Activated CD4-positive, alpha-beta memory T cell treated with anti-CD3 and anti-CD28 coated beads, Interleukin-2, amount 10 ng/mL, durations not matched to agents 7 days and 5 days (primary cell): ENCODE data around the gene RNPS1. TPM values are rescaled to one million over a fixed set of nuclear protein-coding genes. Genes with fewer than 3 reads are reported as not detected.
"Not testable (repeated sequence)": the region's sequence is repeated elsewhere in the genome, so short reads cannot be mapped to it uniquely, and the experiment has no call there.

ENCODE experiments used
- CTCF ChIA-PET: fragments of 350-600 bp; sonication (Branson Sonifier 250); formaldehyde crosslinking; loops from one replicate; lab custom pipeline; 2021; ENCODE audit warnings: antibody characterized with exemption, inconsistent platforms; lab: Charles Lee
- POLR2A ChIA-PET: fragments of 350-600 bp; sonication (Branson Sonifier 250); formaldehyde crosslinking; loops from one replicate; lab custom pipeline; 2021; ENCODE audit warnings: antibody characterized with exemption; lab: Charles Lee
- DNase-seq: peaks from one replicate; pipeline ENCODE4 v3.0.0-alpha.2; 2020
- H3K27ac Mint-ChIP-seq: one replicate; pipeline ENCODE4 v1.8.0; 2021; ENCODE audit warnings: mild to moderate bottlenecking, mixed read lengths
- H3K27me3 Mint-ChIP-seq: one replicate; pipeline ENCODE4 v1.8.0; 2021; ENCODE audit warnings: mixed read lengths
- H3K36me3 Mint-ChIP-seq: one replicate; pipeline ENCODE4 v1.8.0; 2021; ENCODE audit warnings: low read depth, mixed read lengths
- H3K4me1 Mint-ChIP-seq: one replicate; pipeline ENCODE4 v1.8.0; 2021; ENCODE audit warnings: mixed read lengths
- H3K4me3 Mint-ChIP-seq: one replicate; pipeline ENCODE4 v1.8.0; 2021; ENCODE audit warnings: mild to moderate bottlenecking, mixed read lengths
- H3K9me3 Mint-ChIP-seq: one replicate; pipeline ENCODE4 v1.8.0; 2021; ENCODE audit warnings: mixed read lengths
- total RNA-seq, 2 experiments: library from RNA; stranded (reverse); gene quantifications; one replicate each; pipeline ENCODE4 v1.2.3, GENCODE V29; 2021

RNPS1 gene
- total RNA-seq, 2 experiments from 2014 or later = 218 to 222 TPM

GRCh38 chr16:2260250-2260649 is 7.7 kb downstream of the RNPS1 start:
- H3K9me3 Mint-ChIP-seq = no peaks in the 10 kb centered on the region
- H3K27me3 Mint-ChIP-seq = no peaks in the 10 kb centered on the region
- POLR2A ChIA-PET = interaction anchor here (1.9 kb wide), 1 partner anchor 9 kb away, joined by 9 read pairs; the partner anchor contains the start of gene ECI1
- H3K4me3 Mint-ChIP-seq = no peak overlapping the region
- DNase-seq = no peak
- no peak overlapping the region for H3K27ac Mint-ChIP-seq
- CTCF ChIA-PET = no interaction called here
- peaks cover 12% of the 10 kb centered on the region for H3K4me1 Mint-ChIP-seq
- peaks cover 76% of the 10 kb centered on the region for H3K36me3 Mint-ChIP-seq

DNA sequence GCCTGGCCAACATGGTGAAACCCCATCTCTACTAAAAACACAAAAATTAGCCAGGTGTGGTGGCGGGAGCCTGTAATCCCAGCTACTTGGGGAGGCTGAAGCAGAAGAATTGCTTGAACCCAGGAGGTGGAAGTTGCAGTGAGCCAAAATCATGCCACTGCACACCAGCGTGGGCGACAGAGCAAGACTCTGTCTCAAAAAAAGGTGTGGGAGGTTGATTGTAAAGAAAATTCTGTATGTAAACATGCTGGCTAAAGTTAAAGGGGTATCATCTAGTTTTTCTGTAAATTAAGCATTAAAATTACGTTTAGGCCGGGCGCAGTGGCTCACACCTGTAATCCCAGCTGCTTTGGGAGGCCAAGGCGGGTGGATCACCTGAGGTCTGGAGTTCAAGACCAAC is 9.4 kb downstream of the RNPS1 start:
- H3K9me3 Mint-ChIP-seq, POLR2A ChIA-PET, H3K27me3 Mint-ChIP-seq, H3K4me1 Mint-ChIP-seq, H3K27ac Mint-ChIP-seq, H3K4me3 Mint-ChIP-seq, DNase-seq, CTCF ChIA-PET: not testable (repeated sequence)
- H3K36me3 Mint-ChIP-seq = peaks cover 70% of the 10 kb centered on the region

GRCh38 chr16:2257726-2258125 is 10.2 kb downstream of the RNPS1 start:
- H3K9me3 Mint-ChIP-seq = no peaks in the 10 kb centered on the region
- H3K27ac Mint-ChIP-seq = no peak overlapping the region
- DNase-seq = no peak
- ChIA-PET POLR2A (no interaction called here), CTCF (interaction anchor here (0.6 kb wide), 1 partner anchor 662 kb away, joined by 3 read pairs; no protein-coding TSS in a partner anchor)
- no peaks in the 10 kb centered on the region for H3K27me3 Mint-ChIP-seq
- H3K36me3 Mint-ChIP-seq = peaks cover 72% of the 10 kb centered on the region
- H3K4me3 Mint-ChIP-seq = no peak overlapping the region
- peaks cover 6% of the 10 kb centered on the region for H3K4me1 Mint-ChIP-seq

GRCh38 chr16:2256531-2257140 is 11.3 kb downstream of the RNPS1 start:
- Mint-ChIP-seq H3K27me3 (no peaks in the 10 kb centered on the region), H3K9me3 (no peaks in the 10 kb centered on the region), H3K27ac (no peak overlapping the region), H3K4me1 (peaks cover 10% of the 10 kb centered on the region), H3K36me3 (peaks cover 64% of the 10 kb centered on the region), H3K4me3 (no peak overlapping the region)
- ChIA-PET CTCF (interaction anchor here (0.8 kb wide), 1 partner anchor 105 kb away, joined by 3 read pairs; no protein-coding TSS in a partner anchor), POLR2A (interaction anchor here (1.0 to 1.7 kb wide), 2 partner anchors 13 to 42 kb away, joined by 6 read pairs; partner anchors contain the start of gene PGP)
- DNase-seq = no peak

DNA sequence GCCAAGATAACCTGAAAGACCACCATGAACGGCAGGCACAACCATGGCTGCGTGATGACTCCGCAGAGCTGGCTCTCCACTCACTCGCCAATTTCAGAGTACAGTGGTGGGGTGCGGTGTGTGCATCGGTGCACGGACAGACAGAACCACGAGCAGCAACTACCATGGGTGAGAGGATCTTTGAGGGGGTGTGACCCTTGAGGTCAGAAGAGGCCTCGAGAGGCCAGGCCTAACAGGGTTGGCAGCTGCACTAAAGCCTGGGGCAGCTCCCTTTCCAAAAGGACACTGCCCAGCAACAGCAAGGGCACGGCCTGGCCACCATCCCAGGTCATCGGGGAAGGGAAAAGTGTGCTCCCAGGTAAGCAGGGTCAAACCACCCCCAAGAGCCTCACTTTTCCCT is 14.6 kb downstream of the RNPS1 start:
- H3K36me3 Mint-ChIP-seq = peaks cover 46% of the 10 kb centered on the region
- no peak overlapping the region for H3K4me3 Mint-ChIP-seq
- peaks cover 21% of the 10 kb centered on the region for H3K4me1 Mint-ChIP-seq
- H3K27ac Mint-ChIP-seq = no peak overlapping the region
- CTCF ChIA-PET = interaction anchor here (2.7 kb wide), 1 partner anchor 58 kb away, joined by 15 read pairs; no protein-coding TSS in a partner anchor
- DNase-seq = no peak
- POLR2A ChIA-PET = interaction anchor here (0.7 to 5.4 kb wide), 6 partner anchors 11 to 660 kb away, joined by 3 to 43 read pairs (median 10); partner anchors contain the start of genes RNPS1 and TRAF7
- no peaks in the 10 kb centered on the region for H3K9me3 Mint-ChIP-seq
- no peaks in the 10 kb centered on the region for H3K27me3 Mint-ChIP-seq

DNA sequence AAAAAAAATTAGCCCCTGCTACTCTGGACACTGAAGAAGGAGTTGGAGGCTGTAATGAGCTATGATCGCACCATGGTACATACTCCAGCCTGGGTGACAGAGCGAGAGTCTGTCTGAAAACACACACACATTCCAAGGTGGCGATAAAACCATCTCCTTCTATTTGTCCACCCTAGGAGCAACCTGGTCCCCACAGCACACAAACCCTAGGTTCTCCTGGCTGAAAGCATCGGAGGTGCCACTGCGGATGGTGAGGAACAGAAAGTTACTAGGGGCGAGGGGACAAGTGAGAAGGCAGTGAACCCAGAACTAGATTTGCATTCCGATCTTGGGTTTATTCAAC is 15.1 kb downstream of the RNPS1 start:
- CTCF ChIA-PET = interaction anchor here (0.9 to 2.7 kb wide), 2 partner anchors 16 to 58 kb away, joined by 3 to 15 read pairs; partner anchors contain the start of gene RNPS1
- Mint-ChIP-seq H3K9me3 (no peaks in the 10 kb centered on the region), H3K4me1 (peaks cover 21% of the 10 kb centered on the region), H3K27me3 (no peaks in the 10 kb centered on the region), H3K4me3 (no peak overlapping the region), H3K27ac (peak overlapping the region; percentile 40), H3K36me3 (peaks cover 41% of the 10 kb centered on the region)
- DNase-seq = no peak
- POLR2A ChIA-PET = interaction anchor here (0.6 to 5.4 kb wide), 9 partner anchors 12 to 660 kb away, joined by 3 to 43 read pairs (median 6); partner anchors contain the start of genes AMDHD2, DNASE1L2, NUBP2 and RNPS1

DNA sequence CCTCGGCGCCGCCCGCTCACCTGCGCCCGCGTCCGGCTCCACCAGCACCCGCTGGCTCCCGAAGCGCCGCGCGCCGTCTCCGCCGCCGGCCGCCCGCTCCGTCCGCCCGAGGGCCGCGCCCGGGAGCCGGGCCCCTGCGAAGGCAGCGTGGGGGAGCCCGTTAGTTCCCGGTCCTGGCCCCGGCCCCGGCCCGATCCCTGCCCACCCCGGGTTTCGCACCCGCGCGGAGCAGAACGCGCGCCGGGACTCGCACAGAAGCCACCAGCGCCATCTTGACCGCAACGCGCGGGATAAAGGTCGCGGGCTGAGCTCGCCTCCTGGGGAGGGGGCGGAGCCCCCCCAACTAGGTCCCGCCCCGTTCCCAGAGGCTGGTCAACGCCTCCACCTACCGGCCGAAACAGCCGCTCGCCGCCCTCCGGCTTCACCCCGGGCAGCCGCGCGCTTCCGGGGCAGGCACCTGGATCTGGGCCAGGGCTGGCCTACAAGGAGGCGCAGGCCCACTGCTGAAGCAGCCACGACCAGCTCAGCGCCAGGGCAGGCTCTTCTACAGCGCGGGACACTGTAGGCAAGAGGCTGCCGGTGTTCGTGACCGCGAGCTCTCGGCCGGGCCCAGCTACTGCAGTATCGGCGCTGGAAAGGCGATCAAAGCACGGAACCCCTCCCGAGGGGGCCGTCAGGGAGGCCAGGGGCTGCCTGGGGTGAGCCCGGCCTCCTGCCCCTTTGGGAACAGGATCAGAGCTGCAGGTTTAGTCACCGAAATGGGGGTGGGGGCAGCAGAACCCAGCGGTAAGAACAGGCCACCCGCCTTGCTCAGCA is 16.4 kb downstream of the RNPS1 start, which contains the start of gene ECI1:
TSS of gene ECI1 (minus strand) at position 292 of the 816 bp plus-strand sequence. CDS start at position 271, 21 bp downstream.
- H3K27ac Mint-ChIP-seq = peak within 1 kb of the TSS; percentile 92
- H3K36me3 Mint-ChIP-seq = peaks cover 29% of the 10 kb centered on the region
- POLR2A ChIA-PET = interaction anchor here (0.8 to 5.4 kb wide), 23 partner anchors 8 to 469 kb away, joined by 3 to 43 read pairs (median 5); partner anchors contain the start of genes ATP6V0C, BRICD5, CCNF and DNASE1L2
- H3K4me1 Mint-ChIP-seq = peaks cover 20% of the 10 kb centered on the region
- peak; percentile 88 for DNase-seq
- CTCF ChIA-PET = interaction anchor here (0.6 to 2.7 kb wide), 12 partner anchors 10 to 269 kb away, joined by 3 to 15 read pairs (median 4); partner anchors contain the start of genes AMDHD2, PGP, RNPS1 and TEDC2
- H3K9me3 Mint-ChIP-seq = no peaks in the 10 kb centered on the region
- peak within 1 kb of the TSS; percentile 90 for H3K4me3 Mint-ChIP-seq
- H3K27me3 Mint-ChIP-seq = no peaks in the 10 kb centered on the region

DNA sequence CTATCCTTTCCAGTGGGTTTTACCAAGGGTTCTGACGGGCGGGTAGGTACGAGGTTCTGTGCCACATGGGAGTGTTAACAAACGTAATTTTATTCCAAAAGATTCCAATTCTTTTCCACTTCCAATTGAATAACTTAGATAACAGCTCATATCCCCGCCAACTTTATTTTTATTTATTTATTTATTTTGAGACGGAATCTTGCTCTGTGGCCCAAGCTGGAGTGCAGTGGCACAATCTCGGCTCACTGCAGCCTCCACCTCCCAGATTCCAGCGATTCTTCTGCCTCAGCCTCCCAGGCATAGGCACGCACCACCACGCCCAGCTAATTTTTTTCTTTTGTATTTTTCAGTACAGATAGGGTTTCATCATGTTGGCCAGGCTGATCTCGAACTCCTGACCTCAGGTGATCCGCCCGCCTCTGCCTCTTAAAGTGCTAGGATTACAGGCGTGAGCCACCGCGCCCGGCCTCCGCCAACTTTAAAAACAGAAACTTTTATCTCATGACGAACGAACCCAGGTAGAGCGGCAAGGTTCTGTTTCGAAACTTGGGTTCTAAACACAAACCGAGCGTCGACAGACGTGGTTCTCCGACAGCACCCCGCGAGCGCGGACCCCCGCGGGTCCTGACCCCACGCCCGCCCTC is 17.2 kb downstream of the RNPS1 start:
- peak; percentile 54 for DNase-seq
- Mint-ChIP-seq H3K4me3 (peak overlapping the region; percentile 90), H3K27ac (peak overlapping the region; percentile 92), H3K36me3 (peaks cover 25% of the 10 kb centered on the region), H3K4me1 (peaks cover 20% of the 10 kb centered on the region), H3K27me3 (no peaks in the 10 kb centered on the region), H3K9me3 (no peaks in the 10 kb centered on the region)
- ChIA-PET CTCF (interaction anchor here (0.6 to 2.7 kb wide), 12 partner anchors 10 to 270 kb away, joined by 3 to 15 read pairs (median 4); partner anchors contain the start of genes AMDHD2, PGP, TBC1D24 and TEDC2), POLR2A (interaction anchor here (0.6 to 5.4 kb wide), 18 partner anchors 9 to 906 kb away, joined by 3 to 43 read pairs (median 6); partner anchors contain the start of genes ATP6V0C, DNASE1L2, FAHD1 and HAGH)

GRCh38 chr16:2246301-2246885 is 21.5 kb downstream of the RNPS1 start:
- CTCF ChIA-PET = no interaction called here
- no peak overlapping the region for H3K27ac Mint-ChIP-seq
- POLR2A ChIA-PET = interaction anchor here (1.6 kb wide), 1 partner anchor 41 kb away, joined by 3 read pairs; the partner anchor contains the start of gene MLST8

DNA sequence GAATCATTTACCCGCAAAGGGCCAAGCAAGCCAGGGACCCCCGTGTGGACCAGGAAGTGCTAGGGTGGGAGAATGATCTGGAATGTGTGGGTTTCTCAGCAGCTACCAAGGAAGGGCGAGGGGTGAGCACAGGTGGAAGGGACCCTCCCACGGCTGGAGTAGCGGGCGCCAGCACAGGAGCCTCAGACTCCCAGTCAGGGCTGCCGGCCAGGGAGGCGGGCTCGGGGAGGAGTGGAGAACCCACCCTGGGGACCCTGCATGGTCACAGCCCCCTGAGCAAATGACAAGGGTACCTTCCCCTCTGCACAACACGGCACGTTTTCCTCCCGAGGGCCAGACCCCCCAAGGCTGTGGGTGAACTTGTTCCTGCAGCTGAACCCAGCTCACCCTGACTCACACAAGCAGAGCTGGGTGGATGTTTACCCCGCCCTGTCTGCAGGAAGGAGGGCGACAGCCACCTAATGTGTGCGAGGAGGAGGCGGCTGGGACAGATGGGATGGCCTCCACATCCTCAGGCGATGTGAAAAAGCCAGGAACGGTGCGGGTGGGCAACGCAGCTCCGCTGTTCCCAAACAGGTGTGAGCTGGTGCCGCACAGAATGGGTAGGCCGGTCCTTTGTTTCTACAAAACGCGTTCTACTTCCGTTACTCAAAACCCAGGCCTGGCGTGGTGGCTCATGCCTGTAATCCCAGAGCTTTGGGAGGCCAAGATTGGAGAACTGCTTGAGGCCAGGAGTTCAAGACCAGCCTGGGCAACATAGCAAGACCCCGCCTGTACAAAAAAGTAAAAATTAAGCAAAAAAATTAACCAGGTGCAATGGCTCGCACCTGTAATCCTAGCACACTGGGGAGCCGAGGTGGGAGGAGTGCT is 22.8 kb downstream of the RNPS1 start:
- Mint-ChIP-seq H3K4me3 (no peak overlapping the region), H3K27ac (no peak overlapping the region), H3K4me1 (peaks cover 3% of the 10 kb centered on the region), H3K36me3 (peaks cover 13% of the 10 kb centered on the region), H3K9me3 (no peaks in the 10 kb centered on the region), H3K27me3 (no peaks in the 10 kb centered on the region)
- POLR2A ChIA-PET = no interaction called here
- CTCF ChIA-PET = no interaction called here
- no peak for DNase-seq

More at GRCh38 chr16:2246301-2246885, 21.5 kb downstream of the RNPS1 start:
- no peak for DNase-seq
- Mint-ChIP-seq H3K27me3 (no peaks in the 10 kb centered on the region), H3K9me3 (no peaks in the 10 kb centered on the region), H3K36me3 (peaks cover 13% of the 10 kb centered on the region), H3K4me3 (no peak overlapping the region), H3K4me1 (peaks cover 11% of the 10 kb centered on the region)

DNA sequence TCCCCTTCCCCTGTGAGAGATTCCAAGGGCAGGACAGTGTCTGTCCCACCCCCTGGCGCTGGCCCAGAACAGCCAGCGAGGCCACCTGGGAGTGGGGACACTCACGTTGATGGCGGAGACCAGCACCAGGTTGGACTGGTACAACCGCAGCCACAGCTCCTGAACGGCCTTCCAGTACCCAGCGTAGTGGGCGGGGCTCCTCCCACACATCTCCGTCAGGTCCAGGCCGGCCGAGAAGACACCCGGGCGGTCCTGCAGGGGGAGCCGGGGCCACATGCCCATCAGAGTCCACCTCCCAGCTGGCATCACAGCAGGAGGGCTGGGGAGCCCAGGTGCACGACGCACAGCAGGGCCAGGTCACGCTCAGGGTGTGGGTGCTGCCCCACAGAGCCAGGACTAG is 23.6 kb downstream of the RNPS1 start:
- peaks cover 13% of the 10 kb centered on the region for H3K36me3 Mint-ChIP-seq
- no peaks in the 10 kb centered on the region for H3K9me3 Mint-ChIP-seq
- no peak overlapping the region for H3K4me3 Mint-ChIP-seq
- H3K27ac Mint-ChIP-seq = no peak overlapping the region
- H3K27me3 Mint-ChIP-seq = no peaks in the 10 kb centered on the region
- ChIA-PET POLR2A (no interaction called here), CTCF (no interaction called here)
- peaks cover 1% of the 10 kb centered on the region for H3K4me1 Mint-ChIP-seq
- no peak for DNase-seq
